OCI-LY3 (cell line): ENCODE data around the gene NHS.

Source experiments
- H2AFZ ChIP-seq: fragments of 200-600, 300-600 bp; shearing (Covaris generic); 2 replicates; pipeline ENCODE4 v1.6.0; 2014; ENCODE audit warnings: antibody characterized with exemption, low read depth, low read length
- H3K27ac ChIP-seq: fragments of 200-600, 300-600 bp; sonication (generic); 2 replicates; pipeline ENCODE4 v1.5.1; 2014; ENCODE audit warnings: mild to moderate bottlenecking, low read length, moderate library complexity, mixed read lengths
- H3K27me3 ChIP-seq: fragments of 200-600, 300-600 bp; sonication (generic); 2 replicates; pipeline ENCODE4 v1.6.1; 2014; ENCODE audit warnings: low read depth, low read length, mixed read lengths
- H3K36me3 ChIP-seq: fragments of 200-600, 300-600 bp; sonication (generic); replicated peaks from 2 replicates; pipeline ENCODE3; 2014; ENCODE audit warnings: low read depth, low read length, mixed read lengths
- H3K4me1 ChIP-seq: fragments of 300-600, 200-600 bp; sonication (generic); 2 replicates; pipeline ENCODE4 v1.6.1; 2014; ENCODE audit warnings: low read length, mixed read lengths
- H3K4me2 ChIP-seq: fragments of 200-600, 300-600 bp; sonication (generic); 2 replicates; pipeline ENCODE4 v1.6.1; 2014; ENCODE audit warnings: low read length, mixed read lengths
- H3K4me3 ChIP-seq: fragments of 300-600, 200-600 bp; sonication (generic); 2 replicates; pipeline ENCODE4 v1.5.1; 2014; ENCODE audit warnings: antibody characterized with exemption, mild to moderate bottlenecking, low read length, moderate library complexity
- H3K79me2 ChIP-seq: fragments of 300-600, 200-600 bp; shearing (Covaris generic); 2 replicates; pipeline ENCODE4 v1.6.1; 2014; ENCODE audit warnings: mild to moderate bottlenecking, low read length, mixed read lengths
- H3K9ac ChIP-seq: fragments of 300-600, 200-600 bp; shearing (Covaris generic); 2 replicates; pipeline ENCODE4 v1.6.0; 2014; ENCODE audit warnings: mild to moderate bottlenecking, low read length, moderate library complexity
- H3K9me3 ChIP-seq: fragments of 200-600, 300-600 bp; shearing (Covaris generic); 2 replicates; pipeline ENCODE4 v1.6.1; 2014; ENCODE audit warnings: low read length, mixed read lengths; ENCODE audit not compliant: insufficient read depth
- H4K20me1 ChIP-seq: fragments of 200-600, 300-600 bp; sonication (generic); 2 replicates; pipeline ENCODE4 v1.6.1; 2016; ENCODE audit warnings: low read length, mixed read lengths; ENCODE audit not compliant: insufficient read depth
- EZH2phosphoT487 ChIP-seq: fragments of 200-600 bp; shearing (Covaris generic); IDR thresholded peaks from 2 replicates; pipeline ENCODE4 v1.6.1; 2018; ENCODE audit warnings: antibody characterized with exemption, mixed run types, low read depth
- TF ChIP-seq, protein P1 (sequence below): fragments of 200-600, 300-600 bp; sonication (generic); IDR thresholded peaks from 2 replicates; pipeline ENCODE4 v1.5.1; 2014; ENCODE audit warnings: antibody characterized with exemption, low read length, low read depth

Gene NHS

DNA sequence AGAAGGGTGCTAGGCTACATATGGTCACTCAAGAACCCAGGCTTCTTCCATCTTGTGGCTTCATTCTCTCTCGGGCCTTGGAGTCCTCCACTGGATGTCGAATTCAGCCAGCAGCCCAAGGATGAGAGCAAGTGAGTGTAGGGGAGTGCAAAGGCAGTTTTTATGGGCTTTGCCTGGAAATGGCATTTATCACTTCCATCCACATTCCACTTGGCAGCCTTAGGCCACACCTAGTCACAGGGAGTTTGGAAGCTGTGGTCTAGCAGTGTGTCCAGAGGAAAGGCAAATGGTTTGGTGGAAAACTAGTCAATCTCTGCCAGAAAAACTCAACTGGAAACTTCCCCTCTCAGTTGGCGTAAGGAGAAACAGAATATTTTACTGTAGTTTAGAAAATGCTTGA is 59.0 kb downstream of the NHS start:
- TF ChIP-seq, protein P1, sequence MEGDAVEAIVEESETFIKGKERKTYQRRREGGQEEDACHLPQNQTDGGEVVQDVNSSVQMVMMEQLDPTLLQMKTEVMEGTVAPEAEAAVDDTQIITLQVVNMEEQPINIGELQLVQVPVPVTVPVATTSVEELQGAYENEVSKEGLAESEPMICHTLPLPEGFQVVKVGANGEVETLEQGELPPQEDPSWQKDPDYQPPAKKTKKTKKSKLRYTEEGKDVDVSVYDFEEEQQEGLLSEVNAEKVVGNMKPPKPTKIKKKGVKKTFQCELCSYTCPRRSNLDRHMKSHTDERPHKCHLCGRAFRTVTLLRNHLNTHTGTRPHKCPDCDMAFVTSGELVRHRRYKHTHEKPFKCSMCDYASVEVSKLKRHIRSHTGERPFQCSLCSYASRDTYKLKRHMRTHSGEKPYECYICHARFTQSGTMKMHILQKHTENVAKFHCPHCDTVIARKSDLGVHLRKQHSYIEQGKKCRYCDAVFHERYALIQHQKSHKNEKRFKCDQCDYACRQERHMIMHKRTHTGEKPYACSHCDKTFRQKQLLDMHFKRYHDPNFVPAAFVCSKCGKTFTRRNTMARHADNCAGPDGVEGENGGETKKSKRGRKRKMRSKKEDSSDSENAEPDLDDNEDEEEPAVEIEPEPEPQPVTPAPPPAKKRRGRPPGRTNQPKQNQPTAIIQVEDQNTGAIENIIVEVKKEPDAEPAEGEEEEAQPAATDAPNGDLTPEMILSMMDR = no peak
- TF ChIP-seq EZH2phosphoT487 = no peak
- Histone ChIP-seq H2AFZ (no peak overlapping the region), H3K36me3 (no peaks in the 10 kb centered on the region), H3K79me2 (no peaks in the 10 kb centered on the region), H3K9me3 (no peaks in the 10 kb centered on the region), H3K9ac (no peak overlapping the region), H3K4me2 (no peak overlapping the region), H3K27ac (no peak overlapping the region), H3K27me3 (no peaks in the 10 kb centered on the region), H3K4me3 (no peak overlapping the region), H3K4me1 (no peaks in the 10 kb centered on the region), H4K20me1 (no peaks in the 10 kb centered on the region)

GRCh38 chrX:17435476-17435875 is 60.5 kb downstream of the NHS start:
- Histone ChIP-seq H3K4me2 (no peak overlapping the region), H3K9ac (no peak overlapping the region)

DNA sequence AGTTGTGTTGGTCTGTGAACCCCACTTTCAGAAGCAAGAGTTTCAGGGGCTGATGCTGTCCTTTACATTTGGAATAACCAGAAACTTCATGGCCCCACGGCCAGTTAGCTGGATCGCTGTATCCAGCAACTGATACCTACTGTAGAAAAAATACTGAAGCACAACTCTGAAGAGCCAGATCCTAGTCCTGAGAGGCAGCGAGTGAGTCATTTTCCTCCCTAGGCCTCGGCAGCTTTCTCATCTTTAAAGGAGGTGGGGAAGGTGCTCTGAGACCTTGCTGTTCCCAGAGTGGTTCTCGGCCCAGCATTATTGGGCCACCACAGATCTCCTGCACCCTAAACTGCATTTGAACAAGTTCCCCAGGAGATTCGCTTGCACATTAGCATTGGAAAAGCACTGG is 63.2 kb downstream of the NHS start:
- no peaks in the 10 kb centered on the region for H3K9me3 ChIP-seq
- H3K36me3 ChIP-seq = no peaks in the 10 kb centered on the region
- H3K27me3 ChIP-seq = no peaks in the 10 kb centered on the region
- no peak overlapping the region for H3K9ac ChIP-seq
- H3K79me2 ChIP-seq = no peaks in the 10 kb centered on the region
- no peak overlapping the region for H3K27ac ChIP-seq
- H2AFZ ChIP-seq = no peak overlapping the region
- no peaks in the 10 kb centered on the region for H4K20me1 ChIP-seq
- no peak overlapping the region for H3K4me3 ChIP-seq
- TF ChIP-seq EZH2phosphoT487 = no peak
- no peak overlapping the region for H3K4me2 ChIP-seq
- H3K4me1 ChIP-seq = no peaks in the 10 kb centered on the region

More at GRCh38 chrX:17435476-17435875, 60.5 kb downstream of the NHS start:
- no peaks in the 10 kb centered on the region for H3K4me1 ChIP-seq
- no peak overlapping the region for H3K27ac ChIP-seq
- H4K20me1 ChIP-seq = no peaks in the 10 kb centered on the region
- H3K36me3 ChIP-seq = no peaks in the 10 kb centered on the region
- no peaks in the 10 kb centered on the region for H3K79me2 ChIP-seq
- H3K4me3 ChIP-seq = no peak overlapping the region
- H3K27me3 ChIP-seq = no peaks in the 10 kb centered on the region
- H3K9me3 ChIP-seq = no peaks in the 10 kb centered on the region
- H2AFZ ChIP-seq = no peak overlapping the region
- no peak for TF ChIP-seq EZH2phosphoT487
- TF ChIP-seq, protein P1 = no peak

- no peaks in the 10 kb centered on the region for H3K36me3 ChIP-seq
- no peak overlapping the region for H3K27ac ChIP-seq
- no peaks in the 10 kb centered on the region for H3K9me3 ChIP-seq
- no peaks in the 10 kb centered on the region for H3K79me2 ChIP-seq
- H3K4me2 ChIP-seq = no peak overlapping the region
- no peak overlapping the region for H2AFZ ChIP-seq
- no peak overlapping the region for H3K9ac ChIP-seq
- no peak overlapping the region for H3K4me3 ChIP-seq
- no peak for TF ChIP-seq EZH2phosphoT487
- TF ChIP-seq, protein P1 = no peak
- H4K20me1 ChIP-seq = no peaks in the 10 kb centered on the region
- no peaks in the 10 kb centered on the region for H3K4me1 ChIP-seq
- no peaks in the 10 kb centered on the region for H3K27me3 ChIP-seq
Observed at GRCh38 chrX:17440258-17440657, 65.3 kb downstream of the NHS start.

- no peaks in the 10 kb centered on the region for H3K27me3 ChIP-seq
- no peak overlapping the region for H2AFZ ChIP-seq
- H3K79me2 ChIP-seq = no peaks in the 10 kb centered on the region
- H3K9ac ChIP-seq = no peak overlapping the region
- H3K4me1 ChIP-seq = no peaks in the 10 kb centered on the region
- no peaks in the 10 kb centered on the region for H4K20me1 ChIP-seq
- H3K4me2 ChIP-seq = no peak overlapping the region
- TF ChIP-seq, protein P1 = no peak
- TF ChIP-seq EZH2phosphoT487 = no peak
- no peak overlapping the region for H3K4me3 ChIP-seq
- H3K9me3 ChIP-seq = no peaks in the 10 kb centered on the region
- H3K27ac ChIP-seq = no peak overlapping the region
- no peaks in the 10 kb centered on the region for H3K36me3 ChIP-seq
Observed at GRCh38 chrX:17440836-17441235, 65.8 kb downstream of the NHS start.
